ENCODE measurements around the gene PPP1R3F.
"Not testable (repeated sequence)": the region's sequence is repeated elsewhere in the genome, so short reads cannot be mapped to it uniquely, and the experiment has no call there.

PPP1R3F gene

DNA sequence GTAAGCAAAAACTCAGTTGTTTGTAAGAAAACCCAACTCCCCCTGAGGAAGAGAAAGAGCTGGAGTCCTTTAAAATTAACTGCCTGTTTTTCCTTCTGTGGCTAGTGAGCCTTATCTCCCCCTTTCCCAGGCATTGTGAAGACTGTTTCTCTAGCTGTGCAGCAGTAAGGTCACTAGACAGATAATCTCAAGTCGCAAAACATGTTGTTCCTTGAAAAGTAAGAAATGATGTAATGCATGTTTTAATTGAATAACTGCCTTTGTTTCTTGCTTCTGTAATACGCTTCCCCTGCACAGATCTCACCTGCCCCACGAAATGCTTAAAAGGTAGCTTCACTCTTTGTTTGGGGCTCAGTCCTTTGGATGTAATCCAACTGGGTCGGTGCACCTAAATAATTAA is 46.5 kb downstream of the PPP1R3F start:
- no peak for DNase-seq (ENCODE audit: low read depth)

DNA sequence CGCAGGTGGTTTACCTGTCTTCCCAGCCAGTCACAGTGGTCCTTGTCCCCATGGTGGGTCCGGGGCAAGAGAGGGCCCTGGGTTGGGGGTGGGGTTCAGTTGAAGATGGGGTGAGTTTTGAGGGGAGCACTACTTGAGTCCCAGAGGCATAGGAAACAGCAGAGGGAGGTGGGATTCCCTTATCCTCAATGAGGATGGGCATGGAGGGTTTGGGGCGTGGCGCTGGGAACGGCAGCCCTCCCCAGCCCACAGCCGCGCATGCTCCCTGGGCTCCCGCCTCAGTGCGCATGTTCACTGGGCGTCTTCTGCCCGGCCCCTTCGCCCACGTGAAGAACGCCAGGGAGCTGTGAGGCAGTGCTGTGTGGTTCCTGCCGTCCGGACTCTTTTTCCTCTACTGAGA is 52.1 kb downstream of the PPP1R3F start, which contains the start of gene GAGE12J:
Gene GAGE12J, plus strand, starts transcription at position 301 of the 400 bp plus-strand sequence. CDS start 1,157 bp downstream, outside the sequence.
- DNase-seq (ENCODE audit: low read depth): not testable (repeated sequence)

DNA sequence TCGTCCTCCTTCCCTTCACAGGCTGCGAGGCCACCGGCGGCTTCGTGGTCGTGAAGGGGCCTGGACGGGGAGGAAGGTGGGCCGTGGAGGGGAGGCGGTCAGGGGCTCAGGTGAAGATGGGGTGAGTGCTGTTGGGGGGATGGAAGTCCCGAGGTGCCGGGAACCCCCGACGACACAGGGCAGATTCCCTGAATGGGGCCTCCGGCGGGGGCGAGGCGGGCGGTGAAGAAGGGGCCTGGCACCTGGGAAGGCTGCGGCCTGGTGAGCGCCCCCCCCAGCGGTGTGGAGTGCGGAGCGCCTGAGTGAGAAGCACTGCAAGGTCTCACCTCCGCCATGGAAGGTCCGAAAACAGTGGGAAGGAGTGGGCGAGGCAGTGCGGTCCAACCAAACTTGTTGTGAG is 52.7 kb downstream of the PPP1R3F start:
- not testable (repeated sequence) for DNase-seq (ENCODE audit: low read depth)

DNA sequence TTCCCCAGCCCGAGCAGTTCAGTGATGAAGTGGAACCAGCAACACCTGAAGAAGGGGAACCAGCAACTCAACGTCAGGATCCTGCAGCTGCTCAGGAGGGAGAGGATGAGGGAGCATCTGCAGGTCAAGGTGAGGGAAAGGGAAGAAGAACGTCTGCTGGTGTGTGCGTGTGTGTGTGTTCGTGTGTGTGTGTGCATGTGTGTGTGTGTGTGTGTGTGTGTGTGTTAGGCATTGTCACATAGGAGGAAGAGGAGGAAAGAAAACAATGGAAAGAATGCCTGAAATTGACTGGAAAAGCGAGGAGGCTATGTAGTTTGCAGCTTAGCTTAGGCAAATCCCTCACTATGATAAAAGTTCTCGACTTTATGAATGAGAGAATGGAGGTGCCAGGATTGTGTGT is 54.1 kb downstream of the PPP1R3F start:
- not testable (repeated sequence) for DNase-seq (ENCODE audit: low read depth)

DNA sequence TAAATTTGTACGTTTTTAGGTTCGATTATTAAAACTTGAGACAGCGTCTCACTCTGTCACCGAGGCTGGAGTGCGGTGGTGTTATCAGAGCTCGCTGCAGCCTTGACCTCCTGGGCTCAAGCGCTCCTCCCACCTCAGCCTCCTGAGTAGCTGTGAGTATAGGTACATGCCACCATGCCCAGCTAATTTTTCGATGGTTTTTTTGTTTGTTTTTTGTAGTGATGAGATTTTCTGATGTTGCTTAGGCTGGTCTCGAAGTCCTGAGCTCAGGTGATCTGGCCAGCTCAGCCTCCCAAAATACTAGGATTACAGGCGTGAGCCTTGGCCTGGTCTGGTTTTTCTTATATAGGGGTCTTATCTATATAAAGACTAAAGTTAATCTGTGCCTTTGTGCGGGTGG is 60.8 kb downstream of the PPP1R3F start:
- not testable (repeated sequence) for DNase-seq (ENCODE audit: low read depth)

DNA sequence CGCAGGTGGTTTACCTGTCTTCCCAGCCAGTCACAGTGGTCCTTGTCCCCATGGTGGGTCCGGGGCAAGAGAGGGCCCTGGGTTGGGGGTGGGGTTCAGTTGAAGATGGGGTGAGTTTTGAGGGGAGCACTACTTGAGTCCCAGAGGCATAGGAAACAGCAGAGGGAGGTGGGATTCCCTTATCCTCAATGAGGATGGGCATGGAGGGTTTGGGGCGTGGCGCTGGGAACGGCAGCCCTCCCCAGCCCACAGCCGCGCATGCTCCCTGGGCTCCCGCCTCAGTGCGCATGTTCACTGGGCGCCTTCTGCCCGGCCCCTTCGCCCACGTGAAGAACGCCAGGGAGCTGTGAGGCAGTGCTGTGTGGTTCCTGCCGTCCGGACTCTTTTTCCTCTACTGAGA is 61.7 kb downstream of the PPP1R3F start, which contains the start of gene GAGE13:
Gene GAGE13, plus strand, starts transcription at position 301 of the 400 bp plus-strand sequence. CDS start 1,156 bp downstream, outside the sequence.
- not testable (repeated sequence) for DNase-seq (ENCODE audit: low read depth)

DNA sequence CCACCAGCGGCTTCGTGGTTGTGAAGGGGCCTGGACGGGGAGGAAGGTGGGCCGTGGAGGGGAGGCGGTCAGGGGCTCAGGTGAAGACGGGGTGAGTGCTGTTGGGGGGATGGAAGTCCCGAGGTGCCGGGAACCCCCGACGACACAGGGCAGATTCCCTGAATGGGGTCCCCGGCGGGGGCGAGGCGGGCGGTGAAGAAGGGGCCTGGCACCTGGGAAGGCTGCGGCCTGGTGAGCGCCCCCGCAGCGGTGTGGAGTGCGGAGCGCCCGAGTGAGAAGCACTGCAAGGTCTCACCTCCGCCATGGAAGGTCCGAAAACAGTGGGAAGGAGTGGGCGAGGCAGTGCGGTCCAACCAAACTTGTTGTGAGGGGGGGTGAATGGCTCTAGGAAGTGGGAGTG is 62.2 kb downstream of the PPP1R3F start:
- DNase-seq (ENCODE audit: low read depth): not testable (repeated sequence)
